CD14-positive monocyte (primary cell): Measurements from ENCODE around the gene DDAH1. TPM values are rescaled to one million over a fixed set of nuclear protein-coding genes. Genes with fewer than 3 reads are reported as not detected.

ENCODE experiments used
- DNase-seq, 3 donors: peaks; one replicate each; pipeline ENCODE4 v3.0.0-alpha.2; 2011 to 2022
- H2AFZ ChIP-seq: 2 replicates; pipeline ENCODE4 v1.6.0; 2012; ENCODE audit warnings: mild to moderate bottlenecking, low read depth, low read length, inconsistent platforms; ENCODE audit not compliant: insufficient read depth, poor library complexity, severe bottlenecking
- H3K27ac ChIP-seq, 2 donors: 1 replicate in 1 of 2; 2 replicates in 1 of 2; pipeline ENCODE4 v1.5.1; 2012 to 2013; ENCODE audit warnings: low read length in 2 of 2, control low read depth in 1 of 2, inconsistent platforms in 1 of 2, low read depth in 1 of 2, mild to moderate bottlenecking in 1 of 2
- H3K27me3 ChIP-seq, 2 donors: one replicate each; pipeline versions ENCODE4 v1.6.0 to v1.6.1; 2011 to 2013; ENCODE audit warnings: low read length in 2 of 2; ENCODE audit not compliant: control insufficient read depth in 2 of 2, insufficient read depth in 2 of 2
- H3K36me3 ChIP-seq, 2 donors: replicated peaks in 1 of 2; 1 replicate in 1 of 2; 2 replicates in 1 of 2; pipeline versions ENCODE4 v1.5.1 to v1.6.1; 2012 to 2013; ENCODE audit warnings: low read length in 2 of 2, control low read depth in 1 of 2, inconsistent platforms in 1 of 2, mild to moderate bottlenecking in 1 of 2; ENCODE audit not compliant: insufficient read depth in 2 of 2, control insufficient read depth in 1 of 2
- H3K4me1 ChIP-seq, 2 donors: 1 replicate in 1 of 2; 2 replicates in 1 of 2; pipeline versions ENCODE4 v1.5.1 to v1.6.1; 2012 to 2013; ENCODE audit warnings: low read length in 2 of 2, control low read depth in 1 of 2, inconsistent platforms in 1 of 2, mild to moderate bottlenecking in 1 of 2, moderate library complexity in 1 of 2; ENCODE audit not compliant: insufficient read depth in 2 of 2, control insufficient read depth in 1 of 2
- H3K4me2 ChIP-seq: replicated peaks from 2 replicates; pipeline ENCODE3; 2012; ENCODE audit warnings: low read length, moderate library complexity, mild to moderate bottlenecking; ENCODE audit not compliant: poor library complexity, severe bottlenecking; ENCODE audit errors: extremely low read depth
- H3K4me3 ChIP-seq, 3 experiments: fragments of 200-600 bp in 1 of 3; sonication (generic) in 1 of 3; replicated peaks in 1 of 3; 1 replicate in 2 of 3; 2 replicates in 1 of 3; pipeline ENCODE4 v1.5.1; 2011 to 2013; ENCODE audit warnings: low read length in 3 of 3, mild to moderate bottlenecking in 3 of 3, control low read depth in 2 of 3, low read depth in 2 of 3, inconsistent platforms in 1 of 3, moderate library complexity in 1 of 3
- H3K79me2 ChIP-seq: 2 replicates; pipeline ENCODE4 v1.6.0; 2012; ENCODE audit warnings: mild to moderate bottlenecking, control low read depth, inconsistent platforms, low read length, moderate library complexity; ENCODE audit not compliant: insufficient read depth
- H3K9ac ChIP-seq: 2 replicates; pipeline ENCODE4 v1.6.0; 2017; ENCODE audit warnings: low read length, mild to moderate bottlenecking; ENCODE audit not compliant: insufficient read depth, poor library complexity, severe bottlenecking
- H3K9me3 ChIP-seq, 2 donors: replicated peaks in 1 of 2; 1 replicate in 1 of 2; 2 replicates in 1 of 2; pipeline versions ENCODE4 v1.5.1 to v1.6.1; 2012 to 2013; ENCODE audit warnings: low read length in 2 of 2, control low read depth in 1 of 2; ENCODE audit not compliant: control insufficient read depth in 1 of 2, insufficient read depth in 1 of 2
- H4K20me1 ChIP-seq: 2 replicates; pipeline ENCODE4 v1.6.0; 2012; ENCODE audit warnings: mild to moderate bottlenecking, low read length, control low read depth, moderate library complexity; ENCODE audit not compliant: insufficient read depth
- H3K27ac Mint-ChIP-seq, 7 donors: one replicate each; pipeline ENCODE4 v1.8.0; 2020; ENCODE audit warnings: mild to moderate bottlenecking in 7 of 7, mixed read lengths in 7 of 7, moderate library complexity in 6 of 7, inconsistent platforms in 2 of 7
- H3K27me3 Mint-ChIP-seq, 3 donors: one replicate each; pipeline ENCODE4 v1.8.0; 2021 to 2022; ENCODE audit warnings: low read depth in 3 of 3, mild to moderate bottlenecking in 3 of 3, mixed read lengths in 3 of 3, moderate library complexity in 3 of 3, inconsistent platforms in 1 of 3
- H3K36me3 Mint-ChIP-seq, 2 donors: one replicate each; pipeline ENCODE4 v1.8.0; 2020; ENCODE audit warnings: mixed read lengths in 2 of 2, inconsistent platforms in 1 of 2, mild to moderate bottlenecking in 1 of 2
- H3K4me1 Mint-ChIP-seq: one replicate; pipeline ENCODE4 v1.8.0; 2020; ENCODE audit warnings: mild to moderate bottlenecking, mixed read lengths
- H3K4me3 Mint-ChIP-seq, 2 donors: one replicate each; pipeline ENCODE4 v1.8.0; 2020; ENCODE audit warnings: mild to moderate bottlenecking in 2 of 2, mixed read lengths in 2 of 2, moderate library complexity in 1 of 2
- H3K9me3 Mint-ChIP-seq, 7 donors: one replicate each; pipeline ENCODE4 v1.8.0; 2020 to 2022; ENCODE audit warnings: mixed read lengths in 7 of 7, mild to moderate bottlenecking in 6 of 7, moderate library complexity in 6 of 7, inconsistent platforms in 2 of 7
- CTCF ChIP-seq: fragments of 200-600 bp; IDR thresholded peaks from one replicate; pipeline ENCODE4 v1.8.0; 2022; ENCODE audit warnings: antibody characterized with exemption, mild to moderate bottlenecking
- WGBS: methylation state at CpG from one replicate; pipeline ENCODE4 v1.1.5; 2013; ENCODE audit warnings: missing lambda C conversion rate; ENCODE audit not compliant: insufficient coverage; 5-methylcytosine and 5-hydroxymethylcytosine counted together
- intact Hi-C, 2 donors: fragments of 100-400 bp; cut with micrococcal nuclease; formaldehyde crosslinking; loops; one replicate each; pipeline versions ENCODE4 v1.15.0 to v1.15.1; 2023
- polyA plus RNA-seq, 3 donors: library from polyadenylated mRNA; depleted of rRNA in 1 of 3; unstranded in 2 of 3; stranded (reverse) in 1 of 3; fragments of 300-500 nt in 2 of 3; fragments of >200 nt in 1 of 3; fragmentation: Illumina TruSeq in 2 of 3; gene quantifications; 1 replicate in 2 of 3; 2 replicates in 1 of 3; pipeline ENCODE4 v1.2.3, GENCODE V29; 2012 to 2021

The DDAH1 gene
- polyA plus RNA-seq, 3 donors: not detected

GRCh38 chr1:85504417-85504816 lies 39.5 kb upstream of the DDAH1 start:
- Histone ChIP-seq H3K9ac (no peak overlapping the region), H3K9me3 (peaks cover 0 to 4% of the 10 kb centered on the region in 2 donors), H3K4me3 (no peak overlapping the region), H3K27me3 (peaks cover 0 to 2% of the 10 kb centered on the region in 2 donors), H3K4me2 (no peak overlapping the region), H2AFZ (no peak overlapping the region), H3K27ac (no peak overlapping the region), H4K20me1 (no peaks in the 10 kb centered on the region), H3K79me2 (no peaks in the 10 kb centered on the region), H3K36me3 (no peaks in the 10 kb centered on the region), H3K4me1 (no peaks in the 10 kb centered on the region)
- Mint-ChIP-seq H3K27ac (no peak overlapping the region), H3K9me3 (peaks cover 0 to 8% (median under 1%) of the 10 kb centered on the region in 7 donors), H3K4me1 (no peaks in the 10 kb centered on the region), H3K27me3 (peaks cover 2 to 4% (median 2%) of the 10 kb centered on the region in 3 donors), H3K4me3 (no peak overlapping the region), H3K36me3 (no peaks in the 10 kb centered on the region)
- no peak for TF ChIP-seq CTCF
- DNase-seq: no peak
- intact Hi-C loops: no loop called here
- no CpG with 5 or more reads among the region's 1 CpG for WGBS

GRCh38 chr1:85502625-85503083 lies 37.7 kb upstream of the DDAH1 start:
- no peak overlapping the region for H3K27ac Mint-ChIP-seq
- peaks cover 0 to 4% of the 10 kb centered on the region in 2 donors for H3K9me3 ChIP-seq
- H3K27ac ChIP-seq: no peak overlapping the region
- intact Hi-C loops: no loop called here
- H4K20me1 ChIP-seq: no peaks in the 10 kb centered on the region
- no peaks in the 10 kb centered on the region for H3K36me3 ChIP-seq
- H3K9ac ChIP-seq: no peak overlapping the region
- H3K4me3 ChIP-seq: no peak overlapping the region
- H2AFZ ChIP-seq: no peak overlapping the region
- H3K79me2 ChIP-seq: no peaks in the 10 kb centered on the region
- H3K27me3 Mint-ChIP-seq: peaks cover 2 to 4% (median 2%) of the 10 kb centered on the region in 3 donors
- no peak for DNase-seq
- no peak for TF ChIP-seq CTCF
- 100% methylated on average over 1 of the region's 3 CpGs for WGBS
- no peak overlapping the region for H3K4me2 ChIP-seq
- no peaks in the 10 kb centered on the region for H3K36me3 Mint-ChIP-seq
- H3K4me3 Mint-ChIP-seq: no peak overlapping the region
- peaks cover 0 to 2% of the 10 kb centered on the region in 2 donors for H3K27me3 ChIP-seq
- H3K9me3 Mint-ChIP-seq: peaks cover 0 to 8% (median 0%) of the 10 kb centered on the region in 7 donors
- no peaks in the 10 kb centered on the region for H3K4me1 ChIP-seq
- H3K4me1 Mint-ChIP-seq: no peaks in the 10 kb centered on the region
